ENCODE data around the gene SDK1.

The SDK1 gene

DNA sequence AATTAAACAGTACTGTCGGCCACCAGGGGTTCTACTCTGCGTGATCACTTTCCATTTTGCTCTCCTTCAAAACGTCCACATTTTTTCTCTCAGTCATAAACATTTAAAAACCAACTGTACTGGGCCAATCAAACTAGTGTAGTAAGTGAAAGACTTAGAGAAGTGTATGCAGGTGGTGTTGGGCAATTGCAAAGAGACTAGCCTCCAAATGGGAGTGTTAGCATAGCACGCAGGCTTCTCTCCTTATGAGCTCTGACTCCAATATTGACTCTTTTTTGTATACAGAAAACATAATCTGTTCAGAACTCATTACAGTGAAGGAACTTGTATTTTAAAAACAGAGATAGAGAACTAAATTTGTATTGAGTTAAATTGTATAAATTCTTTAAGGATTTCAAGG is 150.6 kb downstream of the SDK1 start:
- no peaks in the 10 kb centered on the region for H3K27me3 ChIP-seq (ENCODE audit: insufficient read depth, poor library complexity, severe bottlenecking)
- peaks cover 5% of the 10 kb centered on the region; the same call in 1 of the 2 replicates for H3K36me3 ChIP-seq (ENCODE audit: low read depth)
- H3K9me3 ChIP-seq (ENCODE audit: severe bottlenecking): no peaks in the 10 kb centered on the region
- TF ChIP-seq, protein P1, sequence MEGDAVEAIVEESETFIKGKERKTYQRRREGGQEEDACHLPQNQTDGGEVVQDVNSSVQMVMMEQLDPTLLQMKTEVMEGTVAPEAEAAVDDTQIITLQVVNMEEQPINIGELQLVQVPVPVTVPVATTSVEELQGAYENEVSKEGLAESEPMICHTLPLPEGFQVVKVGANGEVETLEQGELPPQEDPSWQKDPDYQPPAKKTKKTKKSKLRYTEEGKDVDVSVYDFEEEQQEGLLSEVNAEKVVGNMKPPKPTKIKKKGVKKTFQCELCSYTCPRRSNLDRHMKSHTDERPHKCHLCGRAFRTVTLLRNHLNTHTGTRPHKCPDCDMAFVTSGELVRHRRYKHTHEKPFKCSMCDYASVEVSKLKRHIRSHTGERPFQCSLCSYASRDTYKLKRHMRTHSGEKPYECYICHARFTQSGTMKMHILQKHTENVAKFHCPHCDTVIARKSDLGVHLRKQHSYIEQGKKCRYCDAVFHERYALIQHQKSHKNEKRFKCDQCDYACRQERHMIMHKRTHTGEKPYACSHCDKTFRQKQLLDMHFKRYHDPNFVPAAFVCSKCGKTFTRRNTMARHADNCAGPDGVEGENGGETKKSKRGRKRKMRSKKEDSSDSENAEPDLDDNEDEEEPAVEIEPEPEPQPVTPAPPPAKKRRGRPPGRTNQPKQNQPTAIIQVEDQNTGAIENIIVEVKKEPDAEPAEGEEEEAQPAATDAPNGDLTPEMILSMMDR (IDR thresholded peaks at IDR 0.05; ENCODE audit: poor library complexity, severe bottlenecking): no peak
- ATAC-seq (ENCODE audit: low read depth) (no peak), DNase-seq (ENCODE audit: low spot score) (no peak)
- H3K4me1 ChIP-seq (ENCODE audit: insufficient read depth, poor library complexity, severe bottlenecking): peaks cover 4% of the 10 kb centered on the region
- no peak overlapping the region for H3K27ac ChIP-seq (ENCODE audit: poor library complexity, severe bottlenecking)
- no peak overlapping the region for H3K4me3 ChIP-seq (ENCODE audit: severe bottlenecking)

DNA sequence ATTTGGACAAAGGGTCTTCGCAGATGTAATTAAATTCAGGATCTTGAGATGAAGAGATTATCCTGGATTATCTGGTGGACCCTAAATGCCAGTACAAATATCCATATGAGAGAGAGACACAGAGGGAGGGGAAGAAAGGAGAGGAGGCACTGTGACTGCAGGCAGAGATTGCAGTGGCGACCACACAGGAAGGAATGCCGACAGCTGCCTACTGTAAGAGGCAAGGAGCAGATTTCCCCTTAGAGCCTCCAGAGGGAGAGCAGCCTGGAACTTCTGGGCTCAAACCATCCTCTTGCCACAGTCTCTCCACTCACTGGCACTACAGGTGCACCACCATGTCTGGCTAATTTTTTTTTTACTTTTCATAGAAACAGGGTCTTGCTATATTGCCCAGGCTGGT is 152.3 kb downstream of the SDK1 start:
- H3K36me3 ChIP-seq (ENCODE audit: low read depth): 0 out of 2 replicates have a peak, but pooled peaks cover 5% of the 10 kb centered on the region
- H3K27ac ChIP-seq (ENCODE audit: poor library complexity, severe bottlenecking): no peak overlapping the region
- H3K27me3 ChIP-seq (ENCODE audit: insufficient read depth, poor library complexity, severe bottlenecking): no peaks in the 10 kb centered on the region
- no peak for ATAC-seq (ENCODE audit: low read depth)
- no peak overlapping the region for H3K4me3 ChIP-seq (ENCODE audit: severe bottlenecking)
- DNase-seq (ENCODE audit: low spot score): no peak
- TF ChIP-seq, protein P1 (IDR thresholded peaks at IDR 0.05; ENCODE audit: poor library complexity, severe bottlenecking): no peak
- peaks cover 4% of the 10 kb centered on the region for H3K4me1 ChIP-seq (ENCODE audit: insufficient read depth, poor library complexity, severe bottlenecking)
- peaks cover 3% of the 10 kb centered on the region for H3K9me3 ChIP-seq (ENCODE audit: severe bottlenecking)

DNA sequence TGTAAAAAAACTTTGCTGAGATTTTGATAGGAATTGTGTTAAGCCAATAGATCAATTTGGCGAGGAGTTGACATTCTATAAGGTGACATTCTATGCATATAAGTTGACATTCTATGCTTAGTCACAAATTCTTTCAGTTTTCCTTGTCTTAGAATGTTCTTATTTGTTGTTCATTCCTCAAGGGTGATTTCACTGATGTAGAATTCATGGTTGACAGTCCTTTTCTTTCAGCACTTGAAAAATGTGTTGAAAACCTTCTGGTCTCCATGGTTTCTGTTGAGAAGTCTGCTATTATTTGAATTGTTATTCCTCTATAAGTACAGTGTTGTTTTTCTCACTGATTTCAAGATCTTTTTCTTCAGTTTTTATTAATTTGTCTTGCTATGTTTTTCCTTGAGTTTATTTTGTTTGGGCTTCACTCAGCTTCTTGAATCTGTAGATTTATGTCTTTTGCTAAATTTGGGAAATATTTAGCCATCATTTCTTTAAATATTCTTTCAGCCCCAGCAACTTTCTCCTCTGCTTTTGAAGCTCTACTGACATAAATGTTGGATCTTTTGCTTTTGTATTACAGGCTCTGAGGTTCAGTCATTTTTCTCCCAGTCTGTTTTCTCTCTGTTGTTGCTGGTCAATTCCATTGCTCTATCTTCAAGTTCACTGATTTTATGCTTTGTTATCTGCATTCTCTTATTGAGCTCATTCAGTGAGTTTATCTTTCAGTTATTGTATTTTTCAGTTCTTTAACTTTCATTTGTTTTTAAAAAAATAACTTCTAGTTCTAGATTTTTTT is 154.9 kb downstream of the SDK1 start:
- ATAC-seq (ENCODE audit: low read depth) (no peak), DNase-seq (ENCODE audit: low spot score) (no peak)
- TF ChIP-seq, protein P1 (IDR thresholded peaks at IDR 0.05; ENCODE audit: poor library complexity, severe bottlenecking): no peak
- peaks cover 3% of the 10 kb centered on the region for H3K9me3 ChIP-seq (ENCODE audit: severe bottlenecking)
- peaks cover 4% of the 10 kb centered on the region for H3K4me1 ChIP-seq (ENCODE audit: insufficient read depth, poor library complexity, severe bottlenecking)
- no peaks in the 10 kb centered on the region for H3K27me3 ChIP-seq (ENCODE audit: insufficient read depth, poor library complexity, severe bottlenecking)
- 0 out of 2 replicates have a peak, but pooled peaks cover 5% of the 10 kb centered on the region for H3K36me3 ChIP-seq (ENCODE audit: low read depth)
- H3K4me3 ChIP-seq (ENCODE audit: severe bottlenecking): no peak overlapping the region
- H3K27ac ChIP-seq (ENCODE audit: poor library complexity, severe bottlenecking): no peak overlapping the region

DNA sequence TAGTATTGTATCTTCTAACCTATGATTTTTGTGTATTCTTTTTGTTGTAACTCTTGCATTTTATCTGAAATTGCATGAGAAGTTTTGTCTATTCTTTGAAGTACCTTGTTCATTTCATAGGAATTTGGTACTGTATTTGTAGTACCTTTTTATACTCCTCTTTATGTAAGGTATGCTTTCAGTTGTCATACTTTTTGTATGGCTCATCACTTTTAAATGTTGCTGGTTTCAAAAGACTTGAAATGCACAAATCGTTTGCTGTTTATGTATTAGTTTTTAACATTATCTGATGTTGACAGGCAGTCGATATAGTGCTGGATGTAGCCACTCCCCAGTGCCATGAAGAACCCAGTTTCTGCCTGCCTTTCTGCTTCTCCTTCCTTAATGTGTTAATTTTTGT is 158.1 kb downstream of the SDK1 start:
- H3K36me3 ChIP-seq (ENCODE audit: low read depth): 0 out of 2 replicates have a peak, but pooled peaks cover 5% of the 10 kb centered on the region
- DNase-seq (ENCODE audit: low spot score): no peak
- peak; percentile 41; the same call in 2 of the 3 replicates for ATAC-seq (ENCODE audit: low read depth)
- H3K4me3 ChIP-seq (ENCODE audit: severe bottlenecking): no peak overlapping the region
- H3K9me3 ChIP-seq (ENCODE audit: severe bottlenecking): peaks cover 3% of the 10 kb centered on the region
- peak overlapping the region; percentile 10 for H3K27ac ChIP-seq (ENCODE audit: poor library complexity, severe bottlenecking)
- H3K4me1 ChIP-seq (ENCODE audit: insufficient read depth, poor library complexity, severe bottlenecking): peaks cover 4% of the 10 kb centered on the region
- no peaks in the 10 kb centered on the region for H3K27me3 ChIP-seq (ENCODE audit: insufficient read depth, poor library complexity, severe bottlenecking)
- TF ChIP-seq, protein P1 (IDR thresholded peaks at IDR 0.05; ENCODE audit: poor library complexity, severe bottlenecking): no peak

- TF ChIP-seq, protein P1 (IDR thresholded peaks at IDR 0.05; ENCODE audit: poor library complexity, severe bottlenecking): no peak
Measured at GRCh38 chr7:3461923-3462322, 160.9 kb downstream of the SDK1 start.

More at GRCh38 chr7:3461923-3462322, 160.9 kb downstream of the SDK1 start:
- H3K27ac ChIP-seq (ENCODE audit: poor library complexity, severe bottlenecking): no peak overlapping the region
- DNase-seq (ENCODE audit: low spot score) (no peak), ATAC-seq (ENCODE audit: low read depth) (no peak)
- H3K36me3 ChIP-seq (ENCODE audit: low read depth): no peaks in the 10 kb centered on the region
- peaks cover 3% of the 10 kb centered on the region for H3K9me3 ChIP-seq (ENCODE audit: severe bottlenecking)
- no peaks in the 10 kb centered on the region for H3K4me1 ChIP-seq (ENCODE audit: insufficient read depth, poor library complexity, severe bottlenecking)
- no peaks in the 10 kb centered on the region for H3K27me3 ChIP-seq (ENCODE audit: insufficient read depth, poor library complexity, severe bottlenecking)
- H3K4me3 ChIP-seq (ENCODE audit: severe bottlenecking): no peak overlapping the region

Data from RWPE2 (cell line).